Measurements from ENCODE around the gene NHERF1. TPM values are rescaled to one million over a fixed set of nuclear protein-coding genes. Genes with fewer than 3 reads are reported as not detected.
A peak's percentile ranks its signal among the peaks of the same experiment; 100 is the strongest.

The NHERF1 gene
- total and polyA plus RNA-seq, 9 of the 15 experiments (the other 6 are each of a cell fraction or from before 2014, with no cell fraction given) = 11.4 to 79.9 (median 36.9) TPM

- TF ChIP-seq CGGBP1 (CRISPR knock-in tag; IDR thresholded peaks at IDR 0.05) = no peak
- TF ChIP-seq MECOM (CRISPR knock-in tag; IDR thresholded peaks at IDR 0.05) = 0 out of 2 replicates have a peak, but pooled peaks have one; percentile 6
- TF ChIP-seq EWSR1 (IDR thresholded peaks at IDR 0.05; ENCODE audit: borderline replicate concordance, low read depth, partially characterized antibody) = no peak
- no peak for TF ChIP-seq ZNF717 (CRISPR knock-in tag; IDR thresholded peaks at IDR 0.05)
- peak; percentile 46; the same call in 1 of the 2 replicates for TF ChIP-seq VEZF1 (CRISPR knock-in tag; IDR thresholded peaks at IDR 0.05)
- no peak for TF ChIP-seq COPS2 (conservative IDR thresholded peaks at IDR 0.05)
- peak; percentile 50 for TF ChIP-seq SMAD1 (IDR thresholded peaks at IDR 0.05; ENCODE audit: low read depth, low read length, partially characterized antibody)
- no peak for TF ChIP-seq POLR2A (conservative IDR thresholded peaks at IDR 0.05)
- TF ChIP-seq ZNF140 (CRISPR knock-in tag; IDR thresholded peaks at IDR 0.05) = no peak
- no peak for TF ChIP-seq ZBTB40 (IDR thresholded peaks at IDR 0.05)
- TF ChIP-seq ZBTB40 (CRISPR knock-in tag; IDR thresholded peaks at IDR 0.05) = no peak
- no peak for TF ChIP-seq NCOA6 (IDR thresholded peaks at IDR 0.05)
- TF ChIP-seq PRMT5 (CRISPR knock-in tag; IDR thresholded peaks at IDR 0.05) = no peak
- TF ChIP-seq CTCF (IDR thresholded peaks at IDR 0.05 in 2 of 3, conservative IDR thresholded peaks at IDR 0.05 in 1 of 3; ENCODE audit: insufficient read depth in 2 of 3, low read depth in 1 of 3, low read length in 3 of 3) = peak; percentile 97 to 100 (median 99)
- no peak for TF ChIP-seq SRSF7 (optimal IDR thresholded peaks at IDR 0.05; ENCODE audit: low read depth, low read length)
- TF ChIP-seq SREBF2 (CRISPR knock-in tag; IDR thresholded peaks at IDR 0.05) = no peak
These were observed 3.5 kb upstream of the NHERF1 start (continued) for GRCh38 chr17:74744714-74745547.
